ENCODE measurements around the gene SERPINB3. TPM values are rescaled to one million over a fixed set of nuclear protein-coding genes. Genes with fewer than 3 reads are reported as not detected.
"Not testable (repeated sequence)": the region's sequence is repeated elsewhere in the genome, so short reads cannot be mapped to it uniquely, and the experiment has no call there.

SERPINB3 gene
- total RNA-seq (under 1 TPM in 1 of 7 donors, not detected in 6; 0.23 TPM), polyA plus RNA-seq (under 1 TPM in 1 of 2 donors, not detected in 1; 0.05 TPM)
- long read RNA-seq, donor 1 = 0 reads
- long read RNA-seq, donor 2 = 0 reads
- long read RNA-seq, donor 3 = 0 reads

DNA sequence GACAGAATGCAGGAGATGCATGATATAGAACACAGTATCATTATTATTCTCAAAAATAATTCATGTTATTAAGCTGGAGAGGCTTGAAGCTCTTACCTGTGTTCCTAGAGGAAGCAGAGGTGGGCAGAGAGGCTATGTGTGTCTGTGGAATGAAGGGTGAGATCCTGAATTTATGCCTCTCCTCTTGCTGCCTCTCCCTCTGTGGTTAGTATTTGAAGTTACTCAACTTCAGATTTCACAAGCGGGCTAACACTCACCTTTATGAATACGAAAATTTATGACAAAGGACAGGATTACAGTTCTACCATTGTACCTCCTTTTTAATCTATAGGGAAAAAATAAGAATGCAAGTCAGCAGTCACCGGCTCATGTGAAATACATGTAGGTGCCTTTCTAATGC lies at the start of gene SERPINB3:
SERPINB3 (minus strand) TSS at position 144 of the 400 bp plus-strand sequence. CDS start 677 bp downstream, outside the sequence.
- intact Hi-C loops (cut with DNase I); H3K36me3 ChIP-seq; H3K4me1 ChIP-seq (ENCODE audit: insufficient read depth); DNase-seq; H3K27ac ChIP-seq; H3K9me3 ChIP-seq; H3K4me3 ChIP-seq; H3K27me3 ChIP-seq: not testable (repeated sequence)
- 66 to 81% (median 72%) methylated on average over 2 to 3 of the region's 3 CpGs for whole genome bisulfite sequencing, 3 donors

DNA sequence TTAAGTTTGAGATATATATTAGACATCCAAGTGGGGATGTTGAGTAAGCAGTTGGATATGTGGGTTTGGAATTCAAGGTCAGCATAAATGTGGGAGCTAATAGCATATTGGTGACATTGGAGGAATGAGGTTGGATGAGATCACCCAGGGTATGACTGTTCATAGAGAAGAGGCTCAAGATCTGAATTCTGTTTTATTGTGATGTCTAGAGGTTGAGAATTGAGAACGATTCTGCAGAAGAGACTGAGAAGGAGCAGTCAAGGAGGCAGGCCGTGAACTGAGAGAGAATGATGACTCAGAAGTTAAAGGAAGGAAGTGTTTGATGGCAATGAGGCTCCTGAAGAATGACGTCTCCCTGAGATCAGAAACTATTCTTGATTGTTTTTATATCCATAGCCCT lies 47.0 kb upstream of the SERPINB3 start:
- TF ChIP-seq POLR2A (IDR thresholded peaks at IDR 0.05) (no peak), EP300 (IDR thresholded peaks at IDR 0.05) (no peak)
- TF ChIP-seq, protein P1, sequence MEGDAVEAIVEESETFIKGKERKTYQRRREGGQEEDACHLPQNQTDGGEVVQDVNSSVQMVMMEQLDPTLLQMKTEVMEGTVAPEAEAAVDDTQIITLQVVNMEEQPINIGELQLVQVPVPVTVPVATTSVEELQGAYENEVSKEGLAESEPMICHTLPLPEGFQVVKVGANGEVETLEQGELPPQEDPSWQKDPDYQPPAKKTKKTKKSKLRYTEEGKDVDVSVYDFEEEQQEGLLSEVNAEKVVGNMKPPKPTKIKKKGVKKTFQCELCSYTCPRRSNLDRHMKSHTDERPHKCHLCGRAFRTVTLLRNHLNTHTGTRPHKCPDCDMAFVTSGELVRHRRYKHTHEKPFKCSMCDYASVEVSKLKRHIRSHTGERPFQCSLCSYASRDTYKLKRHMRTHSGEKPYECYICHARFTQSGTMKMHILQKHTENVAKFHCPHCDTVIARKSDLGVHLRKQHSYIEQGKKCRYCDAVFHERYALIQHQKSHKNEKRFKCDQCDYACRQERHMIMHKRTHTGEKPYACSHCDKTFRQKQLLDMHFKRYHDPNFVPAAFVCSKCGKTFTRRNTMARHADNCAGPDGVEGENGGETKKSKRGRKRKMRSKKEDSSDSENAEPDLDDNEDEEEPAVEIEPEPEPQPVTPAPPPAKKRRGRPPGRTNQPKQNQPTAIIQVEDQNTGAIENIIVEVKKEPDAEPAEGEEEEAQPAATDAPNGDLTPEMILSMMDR (IDR thresholded peaks at IDR 0.05) = no peak
- H3K9me3 ChIP-seq = peaks cover 0 to 3% of the 10 kb centered on the region in 2 donors
- WGBS, 3 donors = 77 to 78% (median 78%) methylated on average over 3 of the region's 3 CpGs
- DNase-seq = no peak
- H3K4me1 ChIP-seq (ENCODE audit: insufficient read depth) = no peaks in the 10 kb centered on the region
- no peak overlapping the region for H3K27ac ChIP-seq
- H3K36me3 ChIP-seq = no peaks in the 10 kb centered on the region
- H3K27me3 ChIP-seq = no peaks in the 10 kb centered on the region
- intact Hi-C loops (cut with DNase I) = no loop called here
- no peak overlapping the region for H3K4me3 ChIP-seq

DNA sequence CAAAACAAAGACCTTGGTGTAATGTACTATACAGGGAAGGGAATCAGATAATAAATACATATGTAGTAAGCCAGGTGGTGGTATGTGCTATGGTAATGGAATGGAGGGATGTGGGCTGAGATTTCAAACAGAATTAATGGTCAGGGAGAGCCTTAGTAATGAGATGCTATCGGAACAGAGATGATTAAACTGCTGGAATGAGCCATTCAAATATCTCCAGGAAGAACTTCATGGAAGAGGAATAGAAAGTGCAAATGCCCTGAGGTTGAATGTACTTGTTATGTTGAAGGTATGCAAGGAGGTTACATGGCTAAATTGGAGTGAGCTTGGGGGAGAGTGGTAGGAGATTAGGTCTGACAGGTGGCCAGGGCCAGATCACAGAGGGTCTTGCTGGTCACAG lies 46.1 kb upstream of the SERPINB3 start:
- H3K4me3 ChIP-seq = no peak overlapping the region
- TF ChIP-seq, protein P1 (IDR thresholded peaks at IDR 0.05) = no peak
- TF ChIP-seq POLR2A (IDR thresholded peaks at IDR 0.05) (no peak), EP300 (IDR thresholded peaks at IDR 0.05) (no peak)
- DNase-seq = no peak
- WGBS, 3 donors = 73 to 87% (median 82%) methylated on average over 1 of the region's 1 CpG
- H3K9me3 ChIP-seq = no peaks in the 10 kb centered on the region
- H3K36me3 ChIP-seq = no peaks in the 10 kb centered on the region
- H3K4me1 ChIP-seq (ENCODE audit: insufficient read depth) = no peaks in the 10 kb centered on the region
- no peaks in the 10 kb centered on the region for H3K27me3 ChIP-seq
- intact Hi-C loops (cut with DNase I) = no loop called here
- no peak overlapping the region for H3K27ac ChIP-seq

DNA sequence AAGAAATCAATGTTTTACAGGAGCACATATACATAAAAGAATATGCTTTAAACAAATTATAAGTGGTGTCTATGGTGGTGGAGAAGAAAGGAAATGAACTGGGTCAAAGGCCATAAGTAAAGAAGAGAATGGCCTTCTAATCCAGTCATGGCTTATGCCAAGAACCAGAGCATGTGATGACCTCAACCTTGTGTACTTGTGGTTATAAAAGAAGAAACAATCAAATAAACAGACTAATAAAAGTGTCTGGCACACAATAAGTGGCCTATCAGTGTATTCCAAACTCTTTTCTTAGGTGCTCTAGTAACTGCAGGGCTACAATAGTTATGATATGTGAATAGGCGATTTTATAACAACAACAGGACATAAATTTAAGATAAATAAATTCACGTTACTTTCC lies 43.7 kb upstream of the SERPINB3 start:
- intact Hi-C loops (cut with DNase I) = no loop called here
- H3K9me3 ChIP-seq = no peaks in the 10 kb centered on the region
- H3K4me1 ChIP-seq (ENCODE audit: insufficient read depth) = no peaks in the 10 kb centered on the region
- no peak overlapping the region for H3K4me3 ChIP-seq
- H3K27me3 ChIP-seq = no peaks in the 10 kb centered on the region
- no peak overlapping the region for H3K27ac ChIP-seq
- DNase-seq = no peak
- TF ChIP-seq POLR2A (IDR thresholded peaks at IDR 0.05) = no peak
- TF ChIP-seq, protein P1 (IDR thresholded peaks at IDR 0.05) = no peak
- no peak for TF ChIP-seq EP300 (IDR thresholded peaks at IDR 0.05)
- H3K36me3 ChIP-seq = no peaks in the 10 kb centered on the region
- WGBS, 3 donors = 17 to 38% (median 20%) methylated on average over 2 of the region's 2 CpGs

DNA sequence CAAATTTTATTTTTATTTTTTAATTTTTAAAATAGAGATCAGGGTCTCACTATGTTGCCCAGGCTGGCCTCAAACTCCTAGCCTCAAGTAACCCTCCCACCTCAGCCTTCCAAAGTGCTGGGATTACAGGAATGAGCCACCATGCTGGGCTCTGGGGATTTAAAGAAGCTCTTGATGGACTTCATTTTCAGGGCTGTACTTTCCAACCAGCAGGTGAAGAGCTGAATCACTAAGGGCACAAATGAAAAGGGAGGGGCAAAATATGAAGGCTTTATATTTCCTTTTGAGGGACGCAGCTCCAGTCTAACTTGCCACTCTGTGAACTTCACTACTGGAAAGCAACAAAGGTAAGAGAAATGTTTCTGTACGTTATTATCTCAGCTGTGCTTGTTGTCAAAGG lies 41.0 kb upstream of the SERPINB3 start, which contains the start of gene SERPINB11:
SERPINB11 (plus strand) TSS at position 301 of the 400 bp plus-strand sequence. CDS start 7,234 bp downstream, outside the sequence.
- no peak for DNase-seq
- 49 to 59% (median 58%) methylated on average over 2 of the region's 2 CpGs for WGBS, 3 donors
- intact Hi-C loops (cut with DNase I) = no loop called here

More for the DNA sequence above, 41.0 kb upstream of the SERPINB3 start, which contains the start of gene SERPINB11:
- Histone ChIP-seq H3K9me3 (no peaks in the 10 kb centered on the region), H3K4me1 (ENCODE audit: insufficient read depth) (no peaks in the 10 kb centered on the region), H3K27me3 (no peaks in the 10 kb centered on the region), H3K36me3 (no peaks in the 10 kb centered on the region), H3K27ac (no peak within 1 kb of the TSS), H3K4me3 (no peak within 1 kb of the TSS)
- TF ChIP-seq, protein P1 (IDR thresholded peaks at IDR 0.05) = no peak
- TF ChIP-seq EP300 (IDR thresholded peaks at IDR 0.05) = no peak
- TF ChIP-seq POLR2A (IDR thresholded peaks at IDR 0.05) = no peak

All from ovary (tissue), 10 donors.